GM12873 (cell line): Measurements from ENCODE around the gene EEF1E1.

Experiments used
- TF ChIP-seq, protein P1 (sequence below): IDR thresholded peaks from 2 replicates; pipeline ENCODE4 v1.5.1; 2012; ENCODE audit warnings: low read depth, mild to moderate bottlenecking, moderate library complexity, low read length, control low read depth; ENCODE audit not compliant: insufficient read depth; ENCODE audit errors: missing control alignments

The EEF1E1 gene

DNA sequence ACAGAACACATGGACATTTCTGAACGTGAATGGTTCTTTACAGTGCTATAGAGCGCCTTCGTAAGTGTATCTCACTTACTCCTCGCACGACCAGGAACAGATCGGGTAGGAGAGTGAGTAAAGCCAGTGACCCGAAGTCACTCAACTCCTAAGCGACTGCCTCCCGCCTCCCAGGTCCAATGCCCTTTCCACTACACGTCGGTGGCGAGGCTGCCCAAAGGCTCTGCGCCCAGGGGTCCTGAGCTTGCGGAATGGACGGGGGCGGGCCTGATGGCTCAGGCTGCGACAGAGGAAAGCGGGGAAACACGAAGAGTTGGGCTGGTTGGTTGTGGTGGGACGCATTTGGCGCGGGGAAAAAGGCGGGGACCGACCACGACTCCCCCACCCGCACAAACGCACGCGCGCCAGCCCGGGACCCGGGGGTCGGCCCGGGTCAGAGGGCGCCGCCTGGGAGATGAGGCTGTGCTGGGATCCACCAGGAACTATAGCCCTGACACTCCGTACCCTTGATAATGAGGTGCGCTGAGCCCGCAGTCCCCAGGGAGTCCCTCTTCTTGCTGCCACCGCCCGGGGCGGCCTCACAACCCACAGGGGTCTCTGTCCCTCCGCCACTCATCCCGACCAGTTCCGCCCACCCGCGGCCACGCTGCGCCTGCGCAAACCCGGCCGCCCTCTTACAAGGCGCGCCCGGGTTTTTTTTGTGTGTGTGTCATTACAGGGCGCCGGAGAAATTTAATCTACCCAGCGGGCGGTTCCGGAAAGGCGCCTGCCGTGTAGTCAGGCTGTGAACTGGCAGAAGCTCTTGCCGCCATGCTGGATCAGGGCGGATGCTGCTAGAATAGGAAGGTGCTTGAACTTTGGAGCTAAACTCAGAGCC is 38.3 kb downstream of the EEF1E1 start, which contains the start of gene BLOC1S5:
TSS of gene BLOC1S5 (minus strand) at position 629 of the 877 bp plus-strand sequence. CDS start at position 616, 13 bp downstream.
- TF ChIP-seq, protein P1, sequence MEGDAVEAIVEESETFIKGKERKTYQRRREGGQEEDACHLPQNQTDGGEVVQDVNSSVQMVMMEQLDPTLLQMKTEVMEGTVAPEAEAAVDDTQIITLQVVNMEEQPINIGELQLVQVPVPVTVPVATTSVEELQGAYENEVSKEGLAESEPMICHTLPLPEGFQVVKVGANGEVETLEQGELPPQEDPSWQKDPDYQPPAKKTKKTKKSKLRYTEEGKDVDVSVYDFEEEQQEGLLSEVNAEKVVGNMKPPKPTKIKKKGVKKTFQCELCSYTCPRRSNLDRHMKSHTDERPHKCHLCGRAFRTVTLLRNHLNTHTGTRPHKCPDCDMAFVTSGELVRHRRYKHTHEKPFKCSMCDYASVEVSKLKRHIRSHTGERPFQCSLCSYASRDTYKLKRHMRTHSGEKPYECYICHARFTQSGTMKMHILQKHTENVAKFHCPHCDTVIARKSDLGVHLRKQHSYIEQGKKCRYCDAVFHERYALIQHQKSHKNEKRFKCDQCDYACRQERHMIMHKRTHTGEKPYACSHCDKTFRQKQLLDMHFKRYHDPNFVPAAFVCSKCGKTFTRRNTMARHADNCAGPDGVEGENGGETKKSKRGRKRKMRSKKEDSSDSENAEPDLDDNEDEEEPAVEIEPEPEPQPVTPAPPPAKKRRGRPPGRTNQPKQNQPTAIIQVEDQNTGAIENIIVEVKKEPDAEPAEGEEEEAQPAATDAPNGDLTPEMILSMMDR: no peak

DNA sequence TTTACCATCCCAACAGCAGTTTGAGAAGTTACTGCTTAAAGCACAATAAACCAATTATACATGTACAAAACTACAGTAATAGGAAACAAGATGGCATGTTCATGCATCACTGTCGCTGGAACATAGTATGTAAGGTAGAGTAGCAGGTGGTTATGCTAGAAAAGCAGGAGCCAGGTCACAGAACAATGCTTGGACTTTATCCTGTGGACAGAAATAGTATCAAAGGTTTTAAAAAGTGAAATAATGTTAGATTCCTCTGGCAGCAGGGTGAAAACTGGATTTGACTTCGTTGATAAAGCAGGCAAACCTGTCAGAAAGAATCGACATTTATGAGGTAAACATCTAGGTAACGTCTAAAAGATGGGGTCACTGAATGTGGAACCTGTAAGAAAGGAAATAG is 40.6 kb downstream of the EEF1E1 start:
- TF ChIP-seq, protein P1: no peak

DNA sequence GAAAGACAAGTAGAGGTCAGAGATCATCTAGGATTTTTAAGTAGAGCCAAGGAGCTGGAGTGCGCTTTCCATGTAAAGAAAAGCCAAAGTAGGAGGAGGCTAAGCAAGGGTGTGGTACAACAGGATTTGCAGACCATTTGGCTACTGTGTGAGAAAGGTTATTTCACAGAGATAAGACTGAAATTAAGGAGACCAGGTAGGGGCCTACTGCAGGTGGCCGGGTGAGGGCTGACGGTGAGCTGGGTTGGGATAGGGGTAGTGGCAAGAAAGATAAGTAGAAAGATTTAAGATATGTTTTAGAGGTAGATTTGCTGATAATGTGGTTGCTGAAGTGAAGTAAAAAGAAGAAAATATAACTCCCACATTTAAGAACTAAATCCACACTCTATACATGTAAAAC is 42.0 kb downstream of the EEF1E1 start:
- TF ChIP-seq, protein P1: no peak

DNA sequence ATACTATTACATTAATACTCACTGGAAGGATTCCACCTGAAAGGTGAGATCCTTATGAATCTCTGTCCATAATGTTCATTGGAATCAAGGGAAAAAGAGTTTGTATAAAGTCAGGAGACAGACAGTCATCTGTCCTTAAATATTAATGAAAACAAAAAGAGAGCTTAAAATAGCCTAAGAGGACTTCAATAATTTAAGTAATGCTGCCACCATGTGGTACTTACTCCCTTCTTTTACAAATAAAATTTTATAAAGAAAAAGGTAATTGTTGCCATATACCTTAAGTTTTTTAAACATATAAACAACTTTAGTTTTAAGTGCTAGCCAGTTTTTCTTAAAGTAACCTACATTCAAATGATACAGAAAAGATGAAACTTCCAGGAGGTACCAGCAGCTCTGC is 43.2 kb downstream of the EEF1E1 start:
- TF ChIP-seq, protein P1: no peak

DNA sequence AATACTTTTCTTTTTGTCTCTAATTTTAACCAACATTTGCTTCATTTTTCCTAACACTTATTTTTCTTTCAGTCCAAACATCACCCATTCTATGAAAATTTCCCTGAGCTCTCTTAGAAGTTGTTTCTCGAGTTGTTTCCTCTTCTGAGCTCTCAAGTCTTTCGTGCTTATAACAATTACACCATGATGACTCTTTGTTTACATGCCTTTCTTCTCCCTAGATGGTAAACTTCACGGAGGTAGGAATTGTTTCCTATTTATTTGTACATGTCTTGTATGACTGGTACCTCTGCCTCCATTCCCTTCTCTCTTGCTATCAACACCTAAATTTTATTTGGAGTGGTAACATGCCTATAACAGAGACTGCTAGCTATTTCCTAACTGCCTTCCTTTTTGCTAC is 44.6 kb downstream of the EEF1E1 start:
- TF ChIP-seq, protein P1: no peak

DNA sequence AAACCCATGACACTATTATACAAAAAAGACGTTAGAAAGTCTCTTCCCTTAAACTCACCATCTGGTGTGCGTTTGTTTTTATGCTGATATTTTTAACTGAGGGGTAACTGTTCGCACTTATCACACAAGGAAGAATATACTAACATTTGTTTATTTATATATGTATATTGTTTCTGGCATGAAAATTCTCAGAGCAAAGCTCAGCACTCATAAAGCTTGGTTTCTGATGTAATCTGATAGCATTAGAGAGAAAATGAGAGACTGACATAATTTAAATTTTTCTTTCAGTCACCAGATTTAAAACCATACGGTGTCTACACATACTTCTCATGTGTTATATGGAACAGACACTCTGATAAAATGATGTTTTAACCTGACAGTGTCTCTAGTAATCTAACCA is 45.1 kb downstream of the EEF1E1 start:
- TF ChIP-seq, protein P1: no peak

DNA sequence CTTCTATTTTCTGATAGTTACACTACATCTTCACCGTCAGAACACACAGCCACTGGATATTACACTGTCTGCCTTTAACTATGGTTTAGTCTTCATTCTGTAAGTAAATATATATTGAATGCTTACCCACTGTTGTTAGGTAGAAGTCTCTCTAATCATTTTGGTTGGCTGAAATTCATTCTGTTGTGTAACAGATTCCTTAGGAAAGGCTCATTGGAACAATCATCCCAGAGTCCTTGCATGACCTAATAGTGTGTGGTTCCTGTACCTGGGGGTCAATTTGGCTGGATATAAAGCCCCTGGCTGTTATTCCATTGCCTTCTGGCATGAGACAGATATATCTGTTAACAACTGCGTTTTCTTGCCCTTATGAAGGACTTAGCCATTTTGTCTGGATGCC is 48.1 kb downstream of the EEF1E1 start:
- TF ChIP-seq, protein P1: no peak
